DND-41 (cell line): ENCODE results near the gene SLC1A2.

ENCODE experiments used
- ATAC-seq: fragments of 200-7000 bp; cut with Tn5 transposase; 3 replicates; pipeline ENCODE4 v1.9.1; 2021; ENCODE audit warnings: low read depth; ENCODE audit not compliant: insufficient read depth
- DNase-seq: peaks from one replicate; pipeline ENCODE4 v3.0.0-alpha.2; 2020
- H2AFZ ChIP-seq: 2 replicates; pipeline ENCODE4 v1.6.0; 2012; ENCODE audit warnings: low read depth, low read length
- H3K27ac ChIP-seq: 2 replicates; pipeline ENCODE4 v1.5.1; 2012; ENCODE audit warnings: low read length, inconsistent platforms
- H3K27me3 ChIP-seq: fragments of 200-600 bp; sonication (generic); 2 replicates; pipeline ENCODE4 v1.6.0; 2012; ENCODE audit warnings: low read length, mild to moderate bottlenecking, inconsistent platforms; ENCODE audit not compliant: insufficient read depth, poor library complexity
- H3K36me3 ChIP-seq: 2 replicates; pipeline ENCODE4 v1.5.1; 2012; ENCODE audit warnings: low read length, inconsistent platforms; ENCODE audit not compliant: insufficient read depth
- H3K4me1 ChIP-seq: 2 replicates; pipeline ENCODE4 v1.5.1; 2012; ENCODE audit warnings: mild to moderate bottlenecking, low read length; ENCODE audit not compliant: insufficient read depth
- H3K4me2 ChIP-seq: 2 replicates; pipeline ENCODE4 v1.6.0; 2012; ENCODE audit warnings: mild to moderate bottlenecking, moderate library complexity, low read length, inconsistent platforms; ENCODE audit not compliant: insufficient read depth
- H3K4me3 ChIP-seq, 2 experiments: fragments of 200-600 bp in 1 of 2; shearing (Covaris generic) in 1 of 2; 2 replicates each; pipeline ENCODE4 v1.5.1; 2012 to 2016; ENCODE audit warnings: inconsistent platforms in 2 of 2, low read length in 2 of 2, mild to moderate bottlenecking in 2 of 2, low read depth in 1 of 2, moderate library complexity in 1 of 2
- H3K79me2 ChIP-seq: 2 replicates; pipeline ENCODE4 v1.6.0; 2012; ENCODE audit warnings: low read length, inconsistent platforms; ENCODE audit not compliant: insufficient read depth
- H3K9ac ChIP-seq: 2 replicates; pipeline ENCODE4 v1.6.0; 2012; ENCODE audit warnings: low read depth, mild to moderate bottlenecking, inconsistent platforms, low read length, moderate library complexity
- H3K9me3 ChIP-seq: 2 replicates; pipeline ENCODE4 v1.5.1; 2012; ENCODE audit warnings: low read length, moderate library complexity, mild to moderate bottlenecking, inconsistent platforms; ENCODE audit not compliant: insufficient read depth, severe bottlenecking
- H4K20me1 ChIP-seq: 2 replicates; pipeline ENCODE4 v1.6.0; 2012; ENCODE audit warnings: low read length; ENCODE audit not compliant: insufficient read depth
- CTCF ChIP-seq: IDR thresholded peaks from 2 replicates; pipeline ENCODE4 v1.5.1; 2012; ENCODE audit warnings: borderline replicate concordance, low read length, moderate library complexity, mild to moderate bottlenecking; ENCODE audit not compliant: poor library complexity, severe bottlenecking; ENCODE audit errors: extremely low read depth
- EZH2 ChIP-seq: IDR thresholded peaks from 3 replicates; pipeline ENCODE4 v1.6.1; 2012; ENCODE audit warnings: borderline replicate concordance, low read depth, mild to moderate bottlenecking, moderate library complexity, low read length, inconsistent platforms; ENCODE audit not compliant: severe bottlenecking

SLC1A2 gene

GRCh38 chr11:35208795-35209194, 210.6 kb downstream of the SLC1A2 start:
- no peaks in the 10 kb centered on the region for H3K79me2 ChIP-seq
- H3K4me2 ChIP-seq: no peak overlapping the region

GRCh38 chr11:35207471-35208403, 211.6 kb downstream of the SLC1A2 start:
- Histone ChIP-seq H3K79me2 (no peaks in the 10 kb centered on the region), H3K27me3 (no peaks in the 10 kb centered on the region), H4K20me1 (no peaks in the 10 kb centered on the region), H2AFZ (no peak overlapping the region), H3K9me3 (no peaks in the 10 kb centered on the region), H3K27ac (no peak overlapping the region), H3K9ac (no peak overlapping the region), H3K4me2 (no peak overlapping the region), H3K36me3 (peaks cover 43% of the 10 kb centered on the region; the same call in 1 of the 2 replicates), H3K4me3 (no peak overlapping the region), H3K4me1 (no peaks in the 10 kb centered on the region)
- ATAC-seq: no peak
- no peak for TF ChIP-seq EZH2
- TF ChIP-seq CTCF: no peak
- no peak for DNase-seq

More at GRCh38 chr11:35208795-35209194, 210.6 kb downstream of the SLC1A2 start:
- Histone ChIP-seq H3K36me3 (peaks cover 42% of the 10 kb centered on the region; the same call in 1 of the 2 replicates), H3K4me1 (no peaks in the 10 kb centered on the region), H3K9ac (no peak overlapping the region), H3K27me3 (no peaks in the 10 kb centered on the region), H3K27ac (no peak overlapping the region), H2AFZ (no peak overlapping the region), H3K9me3 (no peaks in the 10 kb centered on the region), H4K20me1 (no peaks in the 10 kb centered on the region), H3K4me3 (no peak overlapping the region)
- DNase-seq (no peak), ATAC-seq (no peak)
- no peak for TF ChIP-seq CTCF

- ATAC-seq: no peak
- no peaks in the 10 kb centered on the region for H4K20me1 ChIP-seq
- no peaks in the 10 kb centered on the region for H3K4me1 ChIP-seq
- H3K4me2 ChIP-seq: no peak overlapping the region
- H3K9ac ChIP-seq: no peak overlapping the region
- H3K27ac ChIP-seq: no peak overlapping the region
- DNase-seq: no peak
- no peak for TF ChIP-seq CTCF
- no peak for TF ChIP-seq EZH2
- H3K36me3 ChIP-seq: peaks cover 47% of the 10 kb centered on the region; the same call in 1 of the 2 replicates
- H3K79me2 ChIP-seq: no peaks in the 10 kb centered on the region
- no peak overlapping the region for H3K4me3 ChIP-seq
- no peak overlapping the region for H2AFZ ChIP-seq
- H3K9me3 ChIP-seq: no peaks in the 10 kb centered on the region
- no peaks in the 10 kb centered on the region for H3K27me3 ChIP-seq
Observed at GRCh38 chr11:35206616-35207015, 212.7 kb downstream of the SLC1A2 start.
